ENCODE data around the gene HECW1.
"Not testable (repeated sequence)": the region's sequence is repeated elsewhere in the genome, so short reads cannot be mapped to it uniquely, and the experiment has no call there.

The HECW1 gene

GRCh38 chr7:43485580-43485979, 373.1 kb downstream of the HECW1 start:
- Histone ChIP-seq H2AFZ (ENCODE audit: low read depth, low read length) (no peak overlapping the region), H2BK120ac (ENCODE audit: low read depth, low read length) (no peak overlapping the region), H3K9ac (ENCODE audit: low read length) (no peak overlapping the region), H3K4me1 (ENCODE audit: control insufficient read depth, insufficient read depth, low read depth, low read length) (peaks cover 16% of the 10 kb centered on the region), H3K36me3 (ENCODE audit: control insufficient read depth in 1 of 2, insufficient read depth in 2 of 2, low read depth in 1 of 2, low read length in 2 of 2) (no peaks in the 10 kb centered on the region), H2BK12ac (ENCODE audit: low read length in 2 of 2) (no peak overlapping the region), H3K23ac (ENCODE audit: low read length in 2 of 2) (no peak overlapping the region), H3K18ac (ENCODE audit: low read depth in 1 of 2, low read length in 2 of 2) (no peak overlapping the region), H2BK15ac (ENCODE audit: low read depth, poor library complexity, severe bottlenecking) (no peak overlapping the region), H3K4ac (ENCODE audit: low read depth in 1 of 2, low read length in 2 of 2) (no peak overlapping the region), H3K4me2 (ENCODE audit: low read length, poor library complexity, severe bottlenecking) (no peak overlapping the region), H4K91ac (ENCODE audit: low read length) (no peak overlapping the region), H3K14ac (ENCODE audit: low read length in 2 of 2) (no peak overlapping the region), H4K8ac (ENCODE audit: low read length) (no peak overlapping the region), H3K4me3 (ENCODE audit: insufficient read depth in 1 of 2, low read depth in 1 of 2, low read length in 2 of 2) (no peak overlapping the region), H3K9me3 (ENCODE audit: control insufficient read depth, low read length) (no peaks in the 10 kb centered on the region), H2BK5ac (ENCODE audit: low read depth, low read length, poor library complexity, severe bottlenecking) (no peak overlapping the region), H3K79me1 (replicated peaks; ENCODE audit: low read length, poor library complexity, severe bottlenecking) (no peaks in the 10 kb centered on the region), H3K27ac (ENCODE audit: low read length, poor library complexity, severe bottlenecking) (no peak overlapping the region), H2AK5ac (ENCODE audit: low read length, severe bottlenecking) (peak overlapping the region; percentile 96), H3K27me3 (ENCODE audit: control insufficient read depth in 1 of 2, insufficient read depth in 1 of 2, low read length in 2 of 2) (no peaks in the 10 kb centered on the region)
- 100% methylated on average over 1 of the region's 2 CpGs for WGBS
- no peak for DNase-seq

GRCh38 chr7:43486008-43486407, 373.6 kb downstream of the HECW1 start:
- H2BK12ac ChIP-seq (ENCODE audit: low read length in 2 of 2); H3K79me1 ChIP-seq (replicated peaks; ENCODE audit: low read length, poor library complexity, severe bottlenecking); H4K91ac ChIP-seq (ENCODE audit: low read length); H3K9ac ChIP-seq (ENCODE audit: low read length); DNase-seq; H3K18ac ChIP-seq (ENCODE audit: low read depth in 1 of 2, low read length in 2 of 2); H2BK5ac ChIP-seq (ENCODE audit: low read depth, low read length, poor library complexity, severe bottlenecking); H3K27me3 ChIP-seq (ENCODE audit: control insufficient read depth in 1 of 2, insufficient read depth in 1 of 2, low read length in 2 of 2); H3K4me2 ChIP-seq (ENCODE audit: low read length, poor library complexity, severe bottlenecking); H3K4ac ChIP-seq (ENCODE audit: low read depth in 1 of 2, low read length in 2 of 2); H4K8ac ChIP-seq (ENCODE audit: low read length); H3K14ac ChIP-seq (ENCODE audit: low read length in 2 of 2); H3K23ac ChIP-seq (ENCODE audit: low read length in 2 of 2); H2BK15ac ChIP-seq (ENCODE audit: low read depth, poor library complexity, severe bottlenecking); H3K4me3 ChIP-seq (ENCODE audit: insufficient read depth in 1 of 2, low read depth in 1 of 2, low read length in 2 of 2); H3K9me3 ChIP-seq (ENCODE audit: control insufficient read depth, low read length); H2AFZ ChIP-seq (ENCODE audit: low read depth, low read length); H3K36me3 ChIP-seq (ENCODE audit: control insufficient read depth in 1 of 2, insufficient read depth in 2 of 2, low read depth in 1 of 2, low read length in 2 of 2); H2BK120ac ChIP-seq (ENCODE audit: low read depth, low read length): not testable (repeated sequence)
- Histone ChIP-seq H3K27ac (ENCODE audit: low read length, poor library complexity, severe bottlenecking) (peak overlapping the region; percentile 93), H2AK5ac (ENCODE audit: low read length, severe bottlenecking) (peak overlapping the region; percentile 91), H3K4me1 (ENCODE audit: control insufficient read depth, insufficient read depth, low read depth, low read length) (peaks cover 16% of the 10 kb centered on the region)
- 82% methylated on average over 4 of the region's 5 CpGs for whole genome bisulfite sequencing

GRCh38 chr7:43486634-43487033, 374.2 kb downstream of the HECW1 start:
- Histone ChIP-seq H3K27ac (ENCODE audit: low read length, poor library complexity, severe bottlenecking) (peak overlapping the region; percentile 93), H2BK120ac (ENCODE audit: low read depth, low read length) (no peak overlapping the region), H3K4me1 (ENCODE audit: control insufficient read depth, insufficient read depth, low read depth, low read length) (peaks cover 16% of the 10 kb centered on the region), H3K9me3 (ENCODE audit: control insufficient read depth, low read length) (no peaks in the 10 kb centered on the region), H4K8ac (ENCODE audit: low read length) (no peak overlapping the region), H4K91ac (ENCODE audit: low read length) (no peak overlapping the region), H3K4me3 (ENCODE audit: insufficient read depth in 1 of 2, low read depth in 1 of 2, low read length in 2 of 2) (no peak overlapping the region), H2BK15ac (ENCODE audit: low read depth, poor library complexity, severe bottlenecking) (no peak overlapping the region), H3K4ac (ENCODE audit: low read depth in 1 of 2, low read length in 2 of 2) (no peak overlapping the region), H3K27me3 (ENCODE audit: control insufficient read depth in 1 of 2, insufficient read depth in 1 of 2, low read length in 2 of 2) (no peaks in the 10 kb centered on the region), H2BK12ac (ENCODE audit: low read length in 2 of 2) (no peak overlapping the region), H3K4me2 (ENCODE audit: low read length, poor library complexity, severe bottlenecking) (no peak overlapping the region), H3K9ac (ENCODE audit: low read length) (no peak overlapping the region), H2AFZ (ENCODE audit: low read depth, low read length) (no peak overlapping the region), H2AK5ac (ENCODE audit: low read length, severe bottlenecking) (no peak overlapping the region), H3K79me1 (replicated peaks; ENCODE audit: low read length, poor library complexity, severe bottlenecking) (no peaks in the 10 kb centered on the region), H2BK5ac (ENCODE audit: low read depth, low read length, poor library complexity, severe bottlenecking) (peak overlapping the region; percentile 48), H3K18ac (ENCODE audit: low read depth in 1 of 2, low read length in 2 of 2) (no peak overlapping the region), H3K23ac (ENCODE audit: low read length in 2 of 2) (no peak overlapping the region), H3K36me3 (ENCODE audit: control insufficient read depth in 1 of 2, insufficient read depth in 2 of 2, low read depth in 1 of 2, low read length in 2 of 2) (no peaks in the 10 kb centered on the region), H3K14ac (ENCODE audit: low read length in 2 of 2) (no peak overlapping the region)
- 100% methylated on average over 3 of the region's 3 CpGs for WGBS
- no peak for DNase-seq

GRCh38 chr7:43487731-43488073, 375.3 kb downstream of the HECW1 start:
- H3K27me3 ChIP-seq (ENCODE audit: control insufficient read depth in 1 of 2, insufficient read depth in 1 of 2, low read length in 2 of 2): peaks cover 0 to 3% of the 10 kb centered on the region in 2 experiments
- no peak overlapping the region for H2AFZ ChIP-seq (ENCODE audit: low read depth, low read length)
- no peak for DNase-seq
- H3K27ac ChIP-seq (ENCODE audit: low read length, poor library complexity, severe bottlenecking): peak overlapping the region; percentile 94
- no peak overlapping the region for H3K4me2 ChIP-seq (ENCODE audit: low read length, poor library complexity, severe bottlenecking)
- no peak overlapping the region for H3K18ac ChIP-seq (ENCODE audit: low read depth in 1 of 2, low read length in 2 of 2)
- no peaks in the 10 kb centered on the region for H3K79me1 ChIP-seq (replicated peaks; ENCODE audit: low read length, poor library complexity, severe bottlenecking)
- H3K4ac ChIP-seq (ENCODE audit: low read depth in 1 of 2, low read length in 2 of 2): no peak overlapping the region
- H3K4me1 ChIP-seq (ENCODE audit: control insufficient read depth, insufficient read depth, low read depth, low read length): peaks cover 12% of the 10 kb centered on the region
- no peak overlapping the region for H2BK120ac ChIP-seq (ENCODE audit: low read depth, low read length)
- H3K9me3 ChIP-seq (ENCODE audit: control insufficient read depth, low read length): no peaks in the 10 kb centered on the region
- H2BK15ac ChIP-seq (ENCODE audit: low read depth, poor library complexity, severe bottlenecking): no peak overlapping the region
- peak overlapping the region; percentile 98 for H2BK5ac ChIP-seq (ENCODE audit: low read depth, low read length, poor library complexity, severe bottlenecking)
- no peak overlapping the region for H3K14ac ChIP-seq (ENCODE audit: low read length in 2 of 2)
- no peak overlapping the region for H3K4me3 ChIP-seq (ENCODE audit: insufficient read depth in 1 of 2, low read depth in 1 of 2, low read length in 2 of 2)
- H4K8ac ChIP-seq (ENCODE audit: low read length): no peak overlapping the region
- no peak overlapping the region for H4K91ac ChIP-seq (ENCODE audit: low read length)
- peak overlapping the region; percentile 90 for H2AK5ac ChIP-seq (ENCODE audit: low read length, severe bottlenecking)
- no peak overlapping the region for H2BK12ac ChIP-seq (ENCODE audit: low read length in 2 of 2)
- H3K23ac ChIP-seq (ENCODE audit: low read length in 2 of 2): no peak overlapping the region
- no peaks in the 10 kb centered on the region for H3K36me3 ChIP-seq (ENCODE audit: control insufficient read depth in 1 of 2, insufficient read depth in 2 of 2, low read depth in 1 of 2, low read length in 2 of 2)
- no peak overlapping the region for H3K9ac ChIP-seq (ENCODE audit: low read length)
